GM04503 (cell line): Measurements from ENCODE around the gene RANBP1.
A peak's percentile ranks its signal among the peaks of the same experiment; 100 is the strongest.

Experiments used
- DNase-seq: peaks from one replicate; pipeline ENCODE4 v3.0.0-alpha.2; 2012; ENCODE audit warnings: low read depth

RANBP1 gene

GRCh38 chr22:20138417-20138738 is 22.5 kb downstream of the RANBP1 start:
- DNase-seq: no peak

- DNase-seq: no peak
Measured at GRCh38 chr22:20138868-20139267, 23.0 kb downstream of the RANBP1 start.

GRCh38 chr22:20139391-20140106 is 23.6 kb downstream of the RANBP1 start:
- no peak for DNase-seq

DNA sequence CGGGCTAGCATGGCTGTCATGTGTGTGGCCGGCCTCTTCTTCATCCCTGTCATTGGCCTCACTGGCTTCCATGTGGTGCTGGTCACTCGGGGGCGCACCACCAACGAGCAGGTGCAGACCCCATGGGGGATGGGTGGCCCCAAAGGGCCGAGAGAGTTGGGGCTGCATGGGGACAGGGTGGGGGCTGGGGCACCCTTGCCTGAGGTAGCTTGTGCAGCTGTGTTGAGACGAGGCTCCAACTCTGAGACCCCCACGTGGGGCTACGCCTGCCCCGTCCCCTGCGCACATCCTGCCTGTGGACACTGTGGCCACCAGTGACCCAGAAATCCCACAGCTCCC is 24.2 kb downstream of the RANBP1 start:
- no peak for DNase-seq

- DNase-seq: no peak
Measured at GRCh38 chr22:20140521-20140964, 24.6 kb downstream of the RANBP1 start.

- peak; percentile 37 for DNase-seq
Measured at GRCh38 chr22:20141186-20142077, 25.5 kb downstream of the RANBP1 start.

GRCh38 chr22:20142711-20143621 is 27.1 kb downstream of the RANBP1 start:
- no peak for DNase-seq

GRCh38 chr22:20143883-20144665 is 28.2 kb downstream of the RANBP1 start:
- no peak for DNase-seq

DNA sequence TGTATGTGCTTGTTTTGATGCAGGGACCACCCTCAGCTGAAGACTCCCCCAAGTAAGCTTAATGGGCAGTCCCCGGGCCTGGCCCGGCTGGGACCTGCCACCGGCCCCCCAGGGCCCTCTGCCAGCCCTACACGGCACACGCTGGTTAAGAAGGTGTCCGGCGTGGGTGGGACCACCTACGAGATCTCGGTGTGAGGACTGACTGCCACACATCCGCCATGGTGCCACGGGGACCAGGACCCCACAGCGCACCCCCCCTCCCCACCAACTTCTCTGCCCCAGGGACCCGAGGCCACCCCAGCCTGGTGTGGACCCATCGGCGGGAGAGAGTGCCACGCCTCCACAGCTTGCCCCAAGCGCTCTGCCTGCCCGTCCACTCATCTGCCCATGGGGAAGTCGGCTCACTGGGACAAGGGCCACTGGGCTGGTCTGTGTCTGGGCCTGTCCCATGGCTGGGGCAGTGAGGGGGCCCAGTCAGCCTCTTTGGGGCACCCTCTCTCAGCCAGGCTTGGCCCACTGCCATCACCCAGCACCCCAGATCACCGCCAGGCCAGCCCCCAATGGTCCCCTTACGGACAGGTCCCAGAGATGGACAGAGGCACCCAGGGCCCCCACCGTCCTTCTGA is 29.4 kb downstream of the RANBP1 start:
- no peak for DNase-seq

GRCh38 chr22:20145832-20146223 is 29.9 kb downstream of the RANBP1 start:
- DNase-seq: no peak

DNA sequence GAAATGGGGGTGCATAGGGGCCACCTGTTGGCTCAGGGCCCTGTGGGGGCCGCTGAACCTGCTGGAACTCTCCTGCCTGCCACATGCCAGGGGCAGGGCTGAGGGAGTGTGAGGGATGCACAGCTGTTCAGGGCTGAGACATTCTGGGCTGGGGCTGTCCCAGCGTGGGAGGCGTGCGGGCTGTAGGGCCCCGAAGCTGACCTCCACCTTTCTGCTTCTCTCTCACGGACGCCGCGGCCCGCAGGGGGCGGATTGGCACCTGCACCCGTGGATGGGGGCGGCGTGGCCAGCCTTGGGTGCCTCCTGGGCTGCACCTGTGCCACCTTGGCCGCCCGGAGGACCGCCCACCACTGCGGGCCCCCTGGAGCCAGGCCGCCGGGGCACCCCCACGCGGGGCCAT is 30.9 kb downstream of the RANBP1 start:
- no peak for DNase-seq

- no peak for DNase-seq
Measured at GRCh38 chr22:20147237-20147988, 31.5 kb downstream of the RANBP1 start.

- DNase-seq: no peak
Measured at GRCh38 chr22:20148414-20148813, 32.5 kb downstream of the RANBP1 start.

DNA sequence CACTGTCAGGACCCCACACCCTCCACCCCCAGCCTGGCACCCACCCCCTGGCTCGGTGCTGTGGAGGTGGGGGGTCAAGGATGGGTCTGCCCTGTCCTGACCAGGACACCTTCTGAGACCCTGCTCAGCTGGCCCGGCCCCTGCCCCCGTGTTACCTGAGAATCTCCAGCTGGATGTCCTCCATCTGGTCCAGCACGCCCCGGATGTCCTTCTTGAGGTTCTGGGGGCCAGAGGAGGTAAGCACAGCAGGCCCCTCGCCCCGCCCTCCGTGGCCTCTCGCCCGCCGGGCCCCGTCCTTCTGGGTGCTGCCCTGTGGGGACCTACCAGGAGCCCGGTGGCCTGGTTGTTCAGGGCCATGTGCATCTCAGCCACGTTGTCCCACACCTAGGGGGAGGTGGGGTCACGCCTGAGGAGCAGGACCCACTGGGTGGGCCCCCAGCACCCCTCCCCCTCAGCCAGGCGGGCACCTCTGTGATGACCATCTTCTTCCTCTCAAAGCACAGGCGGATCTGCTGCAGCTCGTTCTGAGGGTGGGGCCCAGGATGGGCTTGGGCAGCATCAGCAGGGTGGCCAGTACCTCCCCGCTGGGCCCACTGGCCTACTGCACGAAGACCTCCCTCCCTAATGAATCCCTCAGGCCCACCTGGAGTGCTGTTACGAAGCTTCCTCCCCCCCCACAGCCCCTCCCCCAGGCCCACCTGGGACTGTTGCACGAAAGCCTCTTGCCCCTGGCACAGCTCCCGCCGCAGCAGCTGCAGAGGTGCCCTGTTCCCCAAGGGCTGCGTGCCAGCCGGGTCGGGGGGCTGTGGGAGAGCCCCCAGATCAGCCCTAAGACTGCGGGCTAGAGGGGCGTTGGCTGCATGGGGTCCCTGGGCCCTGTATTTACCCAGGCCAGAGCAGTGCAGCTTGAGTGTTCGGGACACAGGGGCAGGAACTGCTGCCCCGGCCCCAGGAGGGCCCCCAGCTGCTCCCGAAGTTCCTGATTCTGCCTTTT is 33.6 kb downstream of the RANBP1 start:
- DNase-seq: no peak

- no peak for DNase-seq
Measured at GRCh38 chr22:20150381-20151275, 34.7 kb downstream of the RANBP1 start, which contains the start of gene CCDC188. CCDC188 (minus strand) TSS chr22:20151055; CDS start chr22:20150986, 69 bp downstream.

DNA sequence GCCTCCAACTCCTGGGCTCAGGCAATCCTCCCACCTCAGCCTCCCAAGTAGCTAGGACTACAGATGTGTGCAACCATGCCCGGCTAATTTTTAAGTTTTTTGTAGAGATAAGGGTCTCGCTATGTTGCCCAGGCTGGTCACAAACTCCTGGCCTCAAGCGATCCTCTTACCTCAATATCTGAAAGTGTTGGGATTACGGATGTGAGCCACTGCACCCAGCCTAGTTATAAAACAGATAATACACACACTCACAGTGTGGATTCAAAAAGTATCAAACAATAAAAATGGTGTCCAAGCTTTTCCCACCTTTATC is 35.3 kb downstream of the RANBP1 start:
- DNase-seq: no peak

DNA sequence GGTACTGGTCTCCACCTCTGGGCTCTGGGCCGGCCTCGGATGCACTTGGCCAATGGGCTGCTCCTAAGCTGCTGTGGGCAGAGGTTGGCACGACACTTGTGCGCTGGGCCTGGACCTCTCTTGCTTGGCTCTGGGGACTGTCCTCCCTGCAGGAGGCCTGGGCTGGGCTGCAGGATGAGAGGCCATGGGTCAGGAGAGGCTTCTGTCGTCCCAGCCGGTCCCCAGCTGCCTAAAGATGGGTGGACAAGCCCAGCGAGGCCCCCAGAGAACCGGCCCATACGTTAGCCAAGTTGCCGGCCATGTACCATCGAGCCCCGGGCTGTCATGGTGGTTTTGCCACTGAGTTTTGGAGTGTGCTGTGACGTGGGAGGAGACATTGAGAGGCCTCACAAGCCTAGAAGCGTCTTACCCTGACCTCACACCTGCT is 36.6 kb downstream of the RANBP1 start:
- no peak for DNase-seq

- DNase-seq: no peak
Measured at GRCh38 chr22:20153945-20154344, 38.0 kb downstream of the RANBP1 start.
